WERI-Rb-1 (cell line): ENCODE results near the gene CIP2A.

ENCODE experiments used
- DNase-seq: peaks from one replicate; pipeline ENCODE4 v3.0.0-alpha.2; 2020
- H3K27ac ChIP-seq: fragments of 250-450 bp; sonication (Bioruptor Pico); 2 replicates; pipeline ENCODE4 v1.5.1; 2020; ENCODE audit warnings: mild to moderate bottlenecking, moderate library complexity
- H3K27me3 ChIP-seq: fragments of 250-450 bp; sonication (Bioruptor Pico); 2 replicates; pipeline ENCODE4 v1.5.1; 2021; ENCODE audit warnings: mild to moderate bottlenecking, low read depth, moderate library complexity; ENCODE audit not compliant: insufficient read depth, severe bottlenecking
- H3K36me3 ChIP-seq: fragments of 250-450 bp; sonication (Bioruptor Pico); 2 replicates; pipeline ENCODE4 v1.5.1; 2020; ENCODE audit warnings: mild to moderate bottlenecking, moderate library complexity
- H3K4me3 ChIP-seq: 2 replicates; pipeline ENCODE4 v1.5.1; 2011; ENCODE audit warnings: low read depth, mild to moderate bottlenecking, control low read depth, low read length
- H3K9me3 ChIP-seq: fragments of 250-450 bp; sonication (Bioruptor Pico); 2 replicates; pipeline ENCODE4 v1.5.1; 2021; ENCODE audit warnings: mild to moderate bottlenecking, moderate library complexity; ENCODE audit not compliant: severe bottlenecking
- CTCF ChIP-seq: IDR thresholded peaks from 2 replicates; pipeline ENCODE4 v1.5.1; 2011; ENCODE audit warnings: low read depth, mild to moderate bottlenecking, control low read depth, inconsistent platforms, low read length

CIP2A gene

DNA sequence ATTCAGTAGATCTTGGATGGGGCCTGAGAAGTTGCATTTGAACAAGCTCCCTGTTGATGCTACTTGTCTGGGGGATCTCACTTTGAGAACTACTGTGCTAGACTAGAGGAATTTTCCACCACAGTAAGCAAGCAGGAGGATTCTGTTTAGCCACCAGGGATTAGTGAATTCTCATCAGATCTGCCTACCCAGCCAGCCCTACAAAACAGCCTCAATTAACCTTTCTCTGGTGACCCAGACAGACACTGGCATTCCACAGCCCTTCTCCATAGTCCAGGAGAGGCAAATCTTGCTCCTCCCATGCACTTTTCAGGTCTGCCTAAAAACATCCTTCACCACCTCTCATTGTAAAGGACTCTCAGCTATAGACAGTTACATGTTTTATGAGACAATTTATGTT, 62.1 kb downstream of the CIP2A start:
- Histone ChIP-seq H3K36me3 (no peaks in the 10 kb centered on the region), H3K27me3 (no peaks in the 10 kb centered on the region), H3K27ac (no peak overlapping the region), H3K9me3 (no peaks in the 10 kb centered on the region), H3K4me3 (no peak overlapping the region)
- peak; percentile 33 for DNase-seq
- no peak for TF ChIP-seq CTCF

GRCh38 chr3:108525971-108526370, 63.3 kb downstream of the CIP2A start:
- no peak overlapping the region for H3K27ac ChIP-seq
- no peaks in the 10 kb centered on the region for H3K9me3 ChIP-seq
- TF ChIP-seq CTCF, result no peak
- H3K27me3 ChIP-seq, result no peaks in the 10 kb centered on the region
- H3K36me3 ChIP-seq, result no peaks in the 10 kb centered on the region
- no peak for DNase-seq
- no peak overlapping the region for H3K4me3 ChIP-seq

GRCh38 chr3:108525256-108525655, 64.0 kb downstream of the CIP2A start:
- H3K4me3 ChIP-seq, result no peak overlapping the region
- H3K36me3 ChIP-seq, result no peaks in the 10 kb centered on the region
- no peak overlapping the region for H3K27ac ChIP-seq
- no peak for TF ChIP-seq CTCF
- no peak for DNase-seq
- H3K9me3 ChIP-seq, result no peaks in the 10 kb centered on the region
- no peaks in the 10 kb centered on the region for H3K27me3 ChIP-seq

- DNase-seq, result no peak
Measured at GRCh38 chr3:108524537-108524936, 64.7 kb downstream of the CIP2A start.

GRCh38 chr3:108518895-108519294, 70.3 kb downstream of the CIP2A start:
- DNase-seq, result no peak
- no peak for TF ChIP-seq CTCF
- H3K9me3 ChIP-seq, result no peaks in the 10 kb centered on the region
- H3K4me3 ChIP-seq, result no peak overlapping the region
- H3K27me3 ChIP-seq, result no peaks in the 10 kb centered on the region
- H3K36me3 ChIP-seq, result no peaks in the 10 kb centered on the region
- no peak overlapping the region for H3K27ac ChIP-seq

More at GRCh38 chr3:108524537-108524936, 64.7 kb downstream of the CIP2A start:
- TF ChIP-seq CTCF, result no peak
- Histone ChIP-seq H3K4me3 (no peak overlapping the region), H3K27me3 (no peaks in the 10 kb centered on the region), H3K36me3 (no peaks in the 10 kb centered on the region), H3K27ac (no peak overlapping the region), H3K9me3 (no peaks in the 10 kb centered on the region)

DNA sequence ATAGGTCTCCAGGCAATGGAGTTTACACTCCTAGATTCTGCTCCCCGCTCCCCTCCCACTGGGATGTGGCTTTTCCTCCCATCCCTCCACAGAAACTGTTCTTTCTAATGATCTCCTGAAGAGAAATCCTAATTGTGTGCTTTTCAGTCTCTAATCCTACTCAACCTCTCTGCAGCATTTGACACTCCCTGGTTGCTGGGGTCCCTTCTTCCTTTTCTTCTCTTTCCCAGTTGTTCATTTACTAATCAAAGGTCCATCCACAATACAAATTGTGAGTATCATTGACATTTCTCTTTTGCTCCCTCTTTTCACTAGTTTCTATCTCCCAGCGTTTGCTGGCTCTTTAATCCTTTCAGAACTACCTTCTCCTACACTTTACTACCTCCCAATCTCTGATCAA, 72.4 kb downstream of the CIP2A start:
- TF ChIP-seq CTCF, result no peak

More for the DNA sequence above, 72.4 kb downstream of the CIP2A start:
- Histone ChIP-seq H3K27ac (no peak overlapping the region), H3K27me3 (no peaks in the 10 kb centered on the region), H3K4me3 (no peak overlapping the region), H3K36me3 (no peaks in the 10 kb centered on the region), H3K9me3 (no peaks in the 10 kb centered on the region)
- no peak for DNase-seq
